Endothelial cell of umbilical vein (primary cell): ENCODE measurements around the gene SKAP1. TPM values are rescaled to one million over a fixed set of nuclear protein-coding genes. Genes with fewer than 3 reads are reported as not detected.

Experiments used
- BruUV-seq: library from RNA; stranded (reverse); fragments of 400-500 nt; replicated peaks from 2 replicates; lab custom pipeline; 2021; lab: Mats Ljungman, UMichigan
- CTCF ChIA-PET: fragments of 300-600, 350-600 bp; sonication (Branson Sonifier 250); formaldehyde crosslinking; loops from one replicate; lab custom pipeline; 2021; ENCODE audit warnings: antibody characterized with exemption, inconsistent platforms; lab: Charles Lee
- POLR2A ChIA-PET: fragments of 300-600, 350-600 bp; sonication (Branson Sonifier 250); formaldehyde crosslinking; loops from one replicate; lab custom pipeline; 2021; ENCODE audit warnings: antibody characterized with exemption, inconsistent platforms; lab: Charles Lee
- DNase-seq: peaks from one replicate; pipeline ENCODE4 v3.0.0-alpha.2; 2011; ENCODE audit warnings: low read depth, low spot score
- FAIRE-seq: peaks from 2 replicates; lab custom pipeline; 2011; peaks lifted over from hg19 to GRCh38; lab: Jason Lieb, UNC
- H2AFZ ChIP-seq: 2 replicates; pipeline ENCODE4 v1.6.0; 2012; ENCODE audit warnings: low read depth, low read length, control low read depth, inconsistent platforms
- H3K27ac ChIP-seq: 2 replicates; pipeline ENCODE4 v1.5.1; 2011; ENCODE audit warnings: low read depth, mild to moderate bottlenecking, control low read depth, low read length, moderate library complexity; ENCODE audit not compliant: insufficient read depth
- H3K27me3 ChIP-seq, 2 experiments: 2 replicates each; pipeline versions ENCODE4 v1.6.0 to v1.6.1; 2011; ENCODE audit warnings: low read length in 2 of 2, mixed read lengths in 1 of 2; ENCODE audit not compliant: control insufficient read depth in 2 of 2, insufficient read depth in 2 of 2
- H3K36me3 ChIP-seq, 2 experiments: 2 replicates in 1 of 2; 3 replicates in 1 of 2; pipeline ENCODE4 v1.5.1; 2011; ENCODE audit warnings: low read length in 2 of 2, mild to moderate bottlenecking in 1 of 2, moderate library complexity in 1 of 2; ENCODE audit not compliant: control insufficient read depth in 2 of 2, insufficient read depth in 2 of 2; ENCODE audit errors: extremely low read depth in 1 of 2
- H3K4me1 ChIP-seq: 3 replicates; pipeline ENCODE4 v1.5.1; 2011; ENCODE audit warnings: mild to moderate bottlenecking, low read length; ENCODE audit not compliant: control insufficient read depth, insufficient read depth; ENCODE audit errors: extremely low read depth
- H3K4me2 ChIP-seq: 2 replicates; pipeline ENCODE4 v1.6.1; 2011; ENCODE audit warnings: low read length, control low read depth, mixed read lengths; ENCODE audit not compliant: insufficient read depth
- H3K4me3 ChIP-seq, 3 experiments: fragments of 200-600 bp in 1 of 3; sonication (generic), shearing (Covaris generic) in 1 of 3; replicated peaks in 1 of 3; 2 replicates each; pipeline ENCODE4 v1.5.1; 2011 to 2016; ENCODE audit warnings: control low read depth in 3 of 3, low read length in 3 of 3, mild to moderate bottlenecking in 2 of 3, inconsistent platforms in 1 of 3, low read depth in 1 of 3, moderate library complexity in 1 of 3; ENCODE audit not compliant: insufficient read depth in 1 of 3
- H3K79me2 ChIP-seq: 2 replicates; pipeline ENCODE4 v1.6.0; 2012; ENCODE audit warnings: low read length, inconsistent platforms; ENCODE audit not compliant: control insufficient read depth, insufficient read depth
- H3K9ac ChIP-seq: replicated peaks from 2 replicates; pipeline ENCODE3; 2011; ENCODE audit warnings: low read length, control low read depth; ENCODE audit not compliant: insufficient read depth; ENCODE audit errors: extremely low read depth
- H3K9me1 ChIP-seq: replicated peaks from 3 replicates; pipeline ENCODE4 v1.6.0; 2011; ENCODE audit warnings: mild to moderate bottlenecking, low read length; ENCODE audit not compliant: control insufficient read depth, insufficient read depth; ENCODE audit errors: extremely low read depth
- H3K9me3 ChIP-seq: replicated peaks from 2 replicates; pipeline ENCODE4 v1.5.1; 2012; ENCODE audit warnings: low read length, inconsistent platforms; ENCODE audit not compliant: control insufficient read depth, insufficient read depth
- H4K20me1 ChIP-seq: replicated peaks from 2 replicates; pipeline ENCODE3; 2011; ENCODE audit warnings: mild to moderate bottlenecking, low read length; ENCODE audit not compliant: control insufficient read depth, insufficient read depth; ENCODE audit errors: extremely low read depth
- EZH2 ChIP-seq: IDR thresholded peaks from 2 replicates; pipeline ENCODE4 v1.6.1; 2012; ENCODE audit warnings: borderline replicate concordance, low read depth, mild to moderate bottlenecking, moderate library complexity, low read length, inconsistent platforms; ENCODE audit not compliant: severe bottlenecking
- FOS ChIP-seq: IDR thresholded peaks from 2 replicates; pipeline ENCODE4 v1.6.1; 2011; ENCODE audit warnings: mild to moderate bottlenecking, low read length, moderate library complexity, borderline replicate concordance; ENCODE audit not compliant: insufficient read depth
- GATA2 ChIP-seq: IDR thresholded peaks from 2 replicates; pipeline ENCODE4 v1.7.0; 2011; ENCODE audit warnings: low read depth, mild to moderate bottlenecking, moderate library complexity, mixed read lengths, low read length; ENCODE audit not compliant: insufficient read length, insufficient read depth
- JUN ChIP-seq: IDR thresholded peaks from 2 replicates; pipeline ENCODE4 v1.6.1; 2011; ENCODE audit warnings: borderline replicate concordance, low read depth; ENCODE audit not compliant: insufficient read length, insufficient read depth
- MYC ChIP-seq: IDR thresholded peaks from one replicate; pipeline ENCODE4 v1.6.1; 2011; ENCODE audit warnings: mild to moderate bottlenecking, low read depth, low read length
- POLR2A ChIP-seq: IDR thresholded peaks from 2 replicates; pipeline ENCODE4 v1.6.1; 2012; ENCODE audit warnings: low read depth, mild to moderate bottlenecking, control low read depth, low read length
- POLR2AphosphoS5 ChIP-seq: IDR thresholded peaks from 2 replicates; pipeline ENCODE4 v1.6.1; 2012; ENCODE audit warnings: low read depth, mild to moderate bottlenecking, control low read depth, low read length, moderate library complexity; ENCODE audit not compliant: insufficient read depth
- dilution Hi-C: fragments of 300-500 bp; cut with MboI; formaldehyde crosslinking; loops from one replicate; pipeline ENCODE4 v1.15.0; 2019; ENCODE audit warnings: low sequenced_read_pairs; ENCODE audit not compliant: extremely low pct_ligation_motif_present
- intact Hi-C: fragments of 100-400 bp; cut with micrococcal nuclease; formaldehyde crosslinking; loops from one replicate; pipeline ENCODE4 v1.10.0; 2022
- polyA plus RNA-seq, 4 experiments: library from polyadenylated mRNA; depleted of rRNA in 3 of 4; stranded (reverse) in 3 of 4; unstranded in 1 of 4; fragments of >200 nt; gene quantifications; 2 replicates each; pipeline versions ENCODE4 v1.2.1 to v1.2.3, GENCODE V29; 2011 to 2012; ENCODE audit warnings: missing spikeins in 1 of 4
- total RNA-seq: library from RNA; stranded (reverse); gene quantifications from 2 replicates; pipeline ENCODE4 v1.2.3, GENCODE V29; 2021
- TF ChIP-seq, protein P1 (sequence below), 2 donors: IDR thresholded peaks; 1 replicate in 1 of 2; 2 replicates in 1 of 2; pipeline ENCODE4 v1.5.1; 2011; ENCODE audit warnings: low read length in 2 of 2, mild to moderate bottlenecking in 2 of 2, moderate library complexity in 2 of 2, control low read depth in 1 of 2, inconsistent platforms in 1 of 2, low read depth in 1 of 2; ENCODE audit not compliant: insufficient read depth in 1 of 2; ENCODE audit errors: extremely low read depth in 1 of 2
- TF ChIP-seq, protein P2 (sequence below): IDR thresholded peaks from 2 replicates; pipeline ENCODE4 v1.6.1; 2011; ENCODE audit not compliant: insufficient read depth, insufficient read length

Gene SKAP1
- total and polyA plus RNA-seq, 2 donors (not counting 3 experiments of a cell fraction or from before 2014, with no cell fraction given): 0.75 TPM; not detected in 1

DNA sequence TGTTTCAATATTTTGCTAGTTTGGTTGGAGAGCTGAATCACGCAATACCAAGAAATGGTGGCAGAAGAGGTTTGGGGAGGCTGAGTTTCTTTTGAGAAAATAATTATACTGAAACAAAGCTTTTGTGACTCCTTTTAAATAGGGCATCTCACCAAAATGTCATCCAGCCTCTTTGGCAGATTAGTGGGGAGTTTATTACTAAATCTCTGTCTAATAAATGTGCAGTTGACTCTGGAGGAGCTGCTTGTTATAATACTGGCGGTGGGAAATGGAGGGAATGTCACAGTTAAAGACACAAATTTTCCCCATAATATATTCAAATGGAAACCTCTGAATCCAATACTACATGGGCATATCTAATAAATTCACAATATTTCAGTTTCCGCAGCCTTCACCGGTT, 277.7 kb downstream of the SKAP1 start:
- Histone ChIP-seq H3K36me3 (no peaks in the 10 kb centered on the region), H3K4me1 (no peaks in the 10 kb centered on the region), H3K27ac (no peak overlapping the region), H3K27me3 (peaks cover 37 to 42% of the 10 kb centered on the region in 2 experiments), H3K79me2 (no peaks in the 10 kb centered on the region), H2AFZ (no peak overlapping the region), H4K20me1 (no peaks in the 10 kb centered on the region), H3K9ac (no peak overlapping the region), H3K4me3 (no peak overlapping the region), H3K4me2 (no peak overlapping the region), H3K9me3 (no peaks in the 10 kb centered on the region), H3K9me1 (no peaks in the 10 kb centered on the region)
- no TSS peak for BruUV-seq
- POLR2A ChIA-PET: no interaction called here
- no peak for DNase-seq
- TF ChIP-seq EZH2: no peak
- TF ChIP-seq JUN: no peak
- TF ChIP-seq, protein P1, sequence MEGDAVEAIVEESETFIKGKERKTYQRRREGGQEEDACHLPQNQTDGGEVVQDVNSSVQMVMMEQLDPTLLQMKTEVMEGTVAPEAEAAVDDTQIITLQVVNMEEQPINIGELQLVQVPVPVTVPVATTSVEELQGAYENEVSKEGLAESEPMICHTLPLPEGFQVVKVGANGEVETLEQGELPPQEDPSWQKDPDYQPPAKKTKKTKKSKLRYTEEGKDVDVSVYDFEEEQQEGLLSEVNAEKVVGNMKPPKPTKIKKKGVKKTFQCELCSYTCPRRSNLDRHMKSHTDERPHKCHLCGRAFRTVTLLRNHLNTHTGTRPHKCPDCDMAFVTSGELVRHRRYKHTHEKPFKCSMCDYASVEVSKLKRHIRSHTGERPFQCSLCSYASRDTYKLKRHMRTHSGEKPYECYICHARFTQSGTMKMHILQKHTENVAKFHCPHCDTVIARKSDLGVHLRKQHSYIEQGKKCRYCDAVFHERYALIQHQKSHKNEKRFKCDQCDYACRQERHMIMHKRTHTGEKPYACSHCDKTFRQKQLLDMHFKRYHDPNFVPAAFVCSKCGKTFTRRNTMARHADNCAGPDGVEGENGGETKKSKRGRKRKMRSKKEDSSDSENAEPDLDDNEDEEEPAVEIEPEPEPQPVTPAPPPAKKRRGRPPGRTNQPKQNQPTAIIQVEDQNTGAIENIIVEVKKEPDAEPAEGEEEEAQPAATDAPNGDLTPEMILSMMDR (IDR thresholded peaks at IDR 0.05; ENCODE audit: extremely low read depth in 1 of 2, insufficient read depth in 1 of 2, low read depth in 1 of 2, low read length in 2 of 2): no peak
- no peak for TF ChIP-seq GATA2
- no peak for TF ChIP-seq POLR2AphosphoS5
- TF ChIP-seq, protein P2, sequence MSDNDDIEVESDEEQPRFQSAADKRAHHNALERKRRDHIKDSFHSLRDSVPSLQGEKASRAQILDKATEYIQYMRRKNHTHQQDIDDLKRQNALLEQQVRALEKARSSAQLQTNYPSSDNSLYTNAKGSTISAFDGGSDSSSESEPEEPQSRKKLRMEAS: no peak
- TF ChIP-seq MYC: no peak
- TF ChIP-seq POLR2A: no peak
- TF ChIP-seq FOS: no peak
- intact Hi-C loops (loop anchor here (5.0 kb wide), 1 partner anchor 465 kb away; the partner anchor contains the start of gene HOXB8), dilution Hi-C loops (no loop called here)
- CTCF ChIA-PET: interaction anchor here (1.1 to 1.6 kb wide), 4 partner anchors 10 to 462 kb away, joined by 3 to 5 read pairs (median 4); no protein-coding TSS in a partner anchor
- FAIRE-seq: no peak
